Left lung (tissue), 10 donors: ENCODE results near the gene LDB3. TPM values are rescaled to one million over a fixed set of nuclear protein-coding genes. Genes with fewer than 3 reads are reported as not detected.

ENCODE experiments used
- ATAC-seq: fragments of 200-7000 bp; cut with Tn5 transposase; one replicate; pipeline ENCODE4 v1.9.1; 2020; ENCODE audit warnings: moderate library complexity
- DNase-seq, 4 donors: peaks; one replicate each; pipeline ENCODE4 v3.0.0-alpha.2; 2013 to 2020
- H3K27ac ChIP-seq, 2 donors: fragments of 200-600 bp; sonication (generic) in 1 of 2; one replicate each; pipeline versions ENCODE4 v1.5.0 to v1.8.0; 2020 to 2021
- H3K27me3 ChIP-seq, 2 donors: fragments of 200-600 bp; sonication (generic) in 1 of 2; one replicate each; pipeline versions ENCODE4 v1.5.0 to v1.8.0; 2020 to 2021
- H3K36me3 ChIP-seq, 2 donors: fragments of 200-600 bp; sonication (generic) in 1 of 2; one replicate each; pipeline versions ENCODE4 v1.5.0 to v1.8.0; 2020 to 2021
- H3K4me1 ChIP-seq, 2 donors: fragments of 200-600 bp; one replicate each; pipeline ENCODE4 v1.8.0; 2021
- H3K4me3 ChIP-seq, 2 donors: fragments of 200-600 bp; sonication (generic) in 1 of 2; one replicate each; pipeline versions ENCODE4 v1.5.0 to v1.8.0; 2020 to 2021; ENCODE audit warnings: mild to moderate bottlenecking in 1 of 2
- H3K9me3 ChIP-seq, 2 donors: fragments of 200-600 bp; sonication (generic) in 1 of 2; one replicate each; pipeline versions ENCODE4 v1.5.0 to v1.8.0; 2020 to 2021
- intact Hi-C, 2 donors: fragments of 100-400 bp; cut with DNase I; formaldehyde crosslinking; loops; one replicate each; pipeline versions ENCODE4 v1.11.2 to v1.14.2; 2022
- polyA plus RNA-seq, 6 donors: library from polyadenylated mRNA; unstranded; fragments of 120-200 nt; gene quantifications; one replicate each; pipeline ENCODE4 v1.2.1, GENCODE V29; 2013; ENCODE audit not compliant: insufficient read length in 6 of 6
- total RNA-seq, 2 donors: library from RNA; stranded (reverse); fragmentation: NEBNext Ultra II Directional; extraction: Animal tissue kit (Norgen Biotek cat#: 25700); gene quantifications; one replicate each; pipeline ENCODE4 v1.2.1, GENCODE V29; 2021
- TF ChIP-seq, protein P1 (sequence below), 2 donors: fragments of 200-600 bp; sonication (generic) in 1 of 2; IDR thresholded peaks; one replicate each; pipeline versions ENCODE4 v1.5.0 to v1.8.0; 2021; ENCODE audit warnings: antibody characterized with exemption in 2 of 2
- donor health status: DM: no; HTN: yes; CAD: no.
- donor health status: DM: no; HTN: no; CAD: no.

The LDB3 gene
- total and polyA plus RNA-seq, 8 donors: 1.1 to 2.7 (median 1.3) TPM

DNA sequence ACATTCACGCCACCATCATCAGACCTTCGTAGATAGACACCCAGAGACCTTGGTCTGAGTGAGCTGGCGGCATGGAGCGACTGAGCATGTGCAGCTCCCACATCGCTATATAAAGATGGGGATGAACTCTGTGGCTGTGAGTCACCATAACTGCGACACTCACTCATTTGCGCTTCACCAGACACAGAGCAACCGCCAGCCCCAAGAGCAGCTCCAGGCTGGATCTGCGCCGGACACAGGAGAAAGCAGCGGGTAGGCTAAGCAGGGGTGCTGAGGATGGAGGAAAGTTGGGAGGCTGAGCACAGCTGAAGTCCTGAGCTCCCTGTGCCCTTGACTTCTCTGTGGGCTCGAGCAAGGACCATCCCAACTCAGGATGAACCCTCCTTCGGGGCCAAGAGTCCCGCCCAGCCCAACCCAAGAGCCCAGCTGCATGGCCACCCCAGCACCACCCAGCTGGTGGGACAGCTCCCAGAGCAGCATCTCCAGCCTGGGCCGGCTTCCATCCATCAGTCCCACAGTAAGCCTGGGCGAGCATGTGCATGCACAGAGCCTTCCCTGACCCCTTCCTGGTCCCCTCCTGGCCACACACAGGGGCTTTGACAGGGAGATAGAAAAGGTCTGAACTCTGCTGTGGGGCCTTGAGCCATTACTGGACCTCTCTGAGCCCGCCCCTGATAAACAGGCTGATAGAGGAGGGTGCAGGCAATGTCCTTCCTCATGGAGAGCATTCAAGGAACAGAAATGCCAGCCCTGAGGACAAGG, 13.7 kb upstream of the LDB3 start, which contains the start of gene OPN4:
Gene OPN4, plus strand, starts transcription at position 137 of the 762 bp plus-strand sequence. Its CDS starts 237 bp downstream, at position 374.
- no peak for ATAC-seq
- Histone ChIP-seq H3K4me1 (no peaks in the 10 kb centered on the region), H3K4me3 (no peak within 1 kb of the TSS), H3K27me3 (no peaks in the 10 kb centered on the region), H3K36me3 (no peaks in the 10 kb centered on the region), H3K27ac (no peak within 1 kb of the TSS), H3K9me3 (no peaks in the 10 kb centered on the region)
- TF ChIP-seq, protein P1, sequence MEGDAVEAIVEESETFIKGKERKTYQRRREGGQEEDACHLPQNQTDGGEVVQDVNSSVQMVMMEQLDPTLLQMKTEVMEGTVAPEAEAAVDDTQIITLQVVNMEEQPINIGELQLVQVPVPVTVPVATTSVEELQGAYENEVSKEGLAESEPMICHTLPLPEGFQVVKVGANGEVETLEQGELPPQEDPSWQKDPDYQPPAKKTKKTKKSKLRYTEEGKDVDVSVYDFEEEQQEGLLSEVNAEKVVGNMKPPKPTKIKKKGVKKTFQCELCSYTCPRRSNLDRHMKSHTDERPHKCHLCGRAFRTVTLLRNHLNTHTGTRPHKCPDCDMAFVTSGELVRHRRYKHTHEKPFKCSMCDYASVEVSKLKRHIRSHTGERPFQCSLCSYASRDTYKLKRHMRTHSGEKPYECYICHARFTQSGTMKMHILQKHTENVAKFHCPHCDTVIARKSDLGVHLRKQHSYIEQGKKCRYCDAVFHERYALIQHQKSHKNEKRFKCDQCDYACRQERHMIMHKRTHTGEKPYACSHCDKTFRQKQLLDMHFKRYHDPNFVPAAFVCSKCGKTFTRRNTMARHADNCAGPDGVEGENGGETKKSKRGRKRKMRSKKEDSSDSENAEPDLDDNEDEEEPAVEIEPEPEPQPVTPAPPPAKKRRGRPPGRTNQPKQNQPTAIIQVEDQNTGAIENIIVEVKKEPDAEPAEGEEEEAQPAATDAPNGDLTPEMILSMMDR (IDR thresholded peaks at IDR 0.05): no peak
- peak in 2 of 4 donors; percentile 19 to 53 for DNase-seq
- intact Hi-C loops: no loop called here

DNA sequence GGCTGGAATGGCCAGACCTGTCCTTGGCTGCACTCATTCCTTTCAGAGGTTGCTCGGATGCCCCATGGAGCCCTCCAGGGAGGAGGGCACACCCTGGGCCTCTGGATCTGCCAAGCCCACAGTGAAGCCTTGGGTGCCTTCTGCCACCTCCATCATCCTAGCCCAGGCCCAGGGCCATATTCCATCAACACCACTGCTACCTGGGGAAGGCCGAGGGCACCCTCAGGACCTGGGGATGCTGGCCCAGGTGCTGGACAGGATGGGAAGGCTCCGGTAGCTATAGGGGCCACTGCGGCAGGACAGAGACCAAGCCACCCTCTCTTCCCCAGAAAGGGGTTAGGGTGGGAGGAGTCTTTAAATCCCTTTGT, 13.2 kb upstream of the LDB3 start:
- no peaks in the 10 kb centered on the region for H3K4me1 ChIP-seq
- TF ChIP-seq, protein P1 (IDR thresholded peaks at IDR 0.05): no peak
- DNase-seq: peak in 2 of 4 donors; percentile 23
- no peaks in the 10 kb centered on the region for H3K27me3 ChIP-seq
- intact Hi-C loops: no loop called here
- H3K4me3 ChIP-seq: no peak overlapping the region
- ATAC-seq: no peak
- no peaks in the 10 kb centered on the region for H3K9me3 ChIP-seq
- no peaks in the 10 kb centered on the region for H3K36me3 ChIP-seq
- no peak overlapping the region for H3K27ac ChIP-seq

DNA sequence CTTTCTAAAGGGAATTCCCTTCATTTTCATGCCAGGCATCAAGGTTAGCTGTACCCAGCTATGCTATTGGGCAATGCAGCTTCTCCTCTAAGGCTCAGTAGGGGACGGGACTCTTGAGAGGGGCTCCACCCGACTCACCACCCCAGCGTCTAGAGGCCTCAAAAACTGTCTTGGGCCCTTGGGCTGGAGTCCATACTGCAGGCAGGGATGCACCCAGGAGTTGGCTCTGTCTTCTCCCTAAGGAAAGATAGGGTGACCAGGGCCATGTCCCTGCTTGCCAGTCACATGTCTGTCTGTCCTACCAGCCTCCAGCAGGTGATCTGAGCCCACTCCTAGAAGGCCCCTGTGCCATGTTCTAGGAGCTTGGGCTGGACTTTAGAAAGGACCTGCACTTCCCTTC, 12.7 kb upstream of the LDB3 start:
- no peaks in the 10 kb centered on the region for H3K27me3 ChIP-seq
- no peaks in the 10 kb centered on the region for H3K36me3 ChIP-seq
- H3K27ac ChIP-seq: no peak overlapping the region
- intact Hi-C loops: no loop called here
- H3K4me3 ChIP-seq: no peak overlapping the region
- DNase-seq: peak in 2 of 4 donors; percentile 3 to 20
- no peak for ATAC-seq
- TF ChIP-seq, protein P1 (IDR thresholded peaks at IDR 0.05): no peak
- H3K9me3 ChIP-seq: no peaks in the 10 kb centered on the region
- H3K4me1 ChIP-seq: no peaks in the 10 kb centered on the region

DNA sequence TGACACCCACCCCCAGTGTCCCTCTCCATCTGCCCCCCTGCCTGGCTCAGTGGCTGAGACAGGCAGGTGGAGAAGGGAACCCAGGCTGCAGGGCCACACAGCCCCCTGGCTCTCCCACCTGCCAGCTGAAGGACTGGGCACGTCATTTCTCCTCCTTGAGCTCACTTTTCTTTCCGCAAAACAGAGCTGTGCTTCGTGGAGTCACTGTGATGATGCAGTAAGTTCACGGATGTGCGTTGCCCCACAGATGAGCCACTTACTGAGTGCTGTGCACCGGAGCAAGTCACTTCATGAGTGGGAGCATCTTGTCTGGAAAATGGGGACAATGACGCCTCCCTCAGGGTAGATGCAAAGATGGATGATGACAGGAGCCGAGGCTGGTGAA, 11.3 kb upstream of the LDB3 start:
- DNase-seq (peak in 2 of 4 donors; percentile 23 to 36), ATAC-seq (no peak)
- Histone ChIP-seq H3K27me3 (peaks cover 0 to 3% of the 10 kb centered on the region in 2 donors), H3K36me3 (no peaks in the 10 kb centered on the region), H3K4me1 (no peaks in the 10 kb centered on the region), H3K27ac (no peak overlapping the region), H3K4me3 (no peak overlapping the region), H3K9me3 (no peaks in the 10 kb centered on the region)
- intact Hi-C loops: no loop called here
- TF ChIP-seq, protein P1 (IDR thresholded peaks at IDR 0.05): no peak

DNA sequence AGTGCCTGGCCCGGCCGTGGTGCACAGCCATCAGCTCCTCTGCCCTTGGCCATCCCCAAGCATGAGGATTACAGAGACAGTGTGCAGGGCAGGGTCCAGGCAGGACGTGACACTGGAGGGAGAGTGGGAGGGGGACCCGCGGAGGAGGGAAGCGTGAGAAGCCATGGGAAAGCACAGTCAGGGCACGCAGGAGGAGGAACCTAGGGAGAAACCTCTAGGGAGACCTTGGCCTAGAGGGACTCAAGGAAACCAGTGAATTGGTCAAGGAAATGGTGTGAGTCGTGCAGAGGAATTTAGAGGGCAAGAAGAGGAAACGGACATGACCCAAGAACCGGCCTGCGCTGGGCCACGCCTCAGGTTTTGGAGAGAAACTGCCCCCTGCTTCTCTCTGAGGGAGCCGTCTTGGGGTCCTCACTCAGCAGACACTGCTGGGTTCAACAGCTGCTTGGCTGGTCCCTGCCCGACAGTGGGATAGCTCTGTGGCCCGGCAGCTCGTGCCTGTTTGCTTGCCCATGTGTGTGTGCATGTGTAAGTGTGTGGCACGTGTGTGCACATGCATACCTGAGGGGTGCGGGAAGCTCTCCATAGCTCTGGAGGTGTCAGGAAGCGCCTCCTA, 10.8 kb upstream of the LDB3 start:
- no peak overlapping the region for H3K27ac ChIP-seq
- DNase-seq (peak in 2 of 4 donors; percentile 17 to 60), ATAC-seq (no peak)
- H3K9me3 ChIP-seq: no peaks in the 10 kb centered on the region
- no peaks in the 10 kb centered on the region for H3K36me3 ChIP-seq
- peaks cover 0 to 8% of the 10 kb centered on the region in 2 donors for H3K27me3 ChIP-seq
- TF ChIP-seq, protein P1 (IDR thresholded peaks at IDR 0.05): no peak
- H3K4me3 ChIP-seq: no peak overlapping the region
- intact Hi-C loops: no loop called here
- H3K4me1 ChIP-seq: no peaks in the 10 kb centered on the region
